ENCODE data around the gene SPRTN.
A peak's percentile ranks its signal among the peaks of the same experiment; 100 is the strongest.

- peak in 1 of 3 experiments; percentile 14 for TF ChIP-seq CTCF (IDR thresholded peaks at IDR 0.05)
- no peak for TF ChIP-seq POLR2A (IDR thresholded peaks at IDR 0.05)
Observed at GRCh38 chr1:231322880-231323530, 15.1 kb upstream of the SPRTN start.
